ENCODE measurements around the gene B3GALT6.

Gene B3GALT6

GRCh38 chr1:1217621-1218523 lies 14.2 kb upstream of the B3GALT6 start (continued):
- TF ChIP-seq, protein P1, sequence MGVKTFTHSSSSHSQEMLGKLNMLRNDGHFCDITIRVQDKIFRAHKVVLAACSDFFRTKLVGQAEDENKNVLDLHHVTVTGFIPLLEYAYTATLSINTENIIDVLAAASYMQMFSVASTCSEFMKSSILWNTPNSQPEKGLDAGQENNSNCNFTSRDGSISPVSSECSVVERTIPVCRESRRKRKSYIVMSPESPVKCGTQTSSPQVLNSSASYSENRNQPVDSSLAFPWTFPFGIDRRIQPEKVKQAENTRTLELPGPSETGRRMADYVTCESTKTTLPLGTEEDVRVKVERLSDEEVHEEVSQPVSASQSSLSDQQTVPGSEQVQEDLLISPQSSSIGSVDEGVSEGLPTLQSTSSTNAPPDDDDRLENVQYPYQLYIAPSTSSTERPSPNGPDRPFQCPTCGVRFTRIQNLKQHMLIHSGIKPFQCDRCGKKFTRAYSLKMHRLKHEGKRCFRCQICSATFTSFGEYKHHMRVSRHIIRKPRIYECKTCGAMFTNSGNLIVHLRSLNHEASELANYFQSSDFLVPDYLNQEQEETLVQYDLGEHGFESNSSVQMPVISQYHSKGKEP (tag by site-specific recombination; IDR thresholded peaks at IDR 0.05) = no peak
- TF ChIP-seq SP7 (tag by site-specific recombination; IDR thresholded peaks at IDR 0.05) = peak; percentile 81
- TF ChIP-seq ZNF664 (tag by site-specific recombination; IDR thresholded peaks at IDR 0.05) = no peak
- TF ChIP-seq ZNF335 (tag by site-specific recombination; conservative IDR thresholded peaks at IDR 0.05) = no peak
- TF ChIP-seq, protein P2, sequence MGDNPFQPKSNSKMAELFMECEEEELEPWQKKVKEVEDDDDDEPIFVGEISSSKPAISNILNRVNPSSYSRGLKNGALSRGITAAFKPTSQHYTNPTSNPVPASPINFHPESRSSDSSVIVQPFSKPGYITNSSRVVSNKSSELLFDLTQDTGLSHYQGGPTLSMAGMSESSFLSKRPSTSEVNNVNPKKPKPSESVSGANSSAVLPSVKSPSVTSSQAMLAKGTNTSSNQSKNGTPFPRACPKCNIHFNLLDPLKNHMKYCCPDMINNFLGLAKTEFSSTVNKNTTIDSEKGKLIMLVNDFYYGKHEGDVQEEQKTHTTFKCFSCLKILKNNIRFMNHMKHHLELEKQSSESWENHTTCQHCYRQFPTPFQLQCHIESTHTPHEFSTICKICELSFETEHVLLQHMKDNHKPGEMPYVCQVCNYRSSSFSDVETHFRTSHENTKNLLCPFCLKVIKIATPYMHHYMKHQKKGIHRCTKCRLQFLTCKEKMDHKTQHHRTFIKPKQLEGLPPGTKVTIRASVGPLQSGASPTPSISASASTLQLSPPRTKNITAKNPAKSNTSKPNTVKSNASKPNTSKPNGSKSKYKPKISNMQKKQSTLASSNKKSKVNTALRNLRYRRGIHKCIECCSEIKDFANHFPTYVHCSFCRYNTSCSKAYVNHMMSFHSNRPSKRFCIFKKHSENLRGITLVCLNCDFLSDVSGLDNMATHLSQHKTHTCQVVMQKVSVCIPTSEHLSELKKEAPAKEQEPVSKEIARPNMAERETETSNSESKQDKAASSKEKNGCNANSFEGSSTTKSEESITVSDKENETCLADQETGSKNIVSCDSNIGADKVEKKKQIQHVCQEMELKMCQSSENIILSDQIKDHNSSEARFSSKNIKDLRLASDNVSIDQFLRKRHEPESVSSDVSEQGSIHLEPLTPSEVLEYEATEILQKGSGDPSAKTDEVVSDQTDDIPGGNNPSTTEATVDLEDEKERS (tag by site-specific recombination; IDR thresholded peaks at IDR 0.05) = no peak
- no peak for TF ChIP-seq ZNF791 (tag by site-specific recombination; IDR thresholded peaks at IDR 0.05)
- TF ChIP-seq ZNF660 (tag by site-specific recombination; IDR thresholded peaks at IDR 0.05) = peak; percentile 67; the same call in 1 of the 2 replicates
- TF ChIP-seq, protein P3, sequence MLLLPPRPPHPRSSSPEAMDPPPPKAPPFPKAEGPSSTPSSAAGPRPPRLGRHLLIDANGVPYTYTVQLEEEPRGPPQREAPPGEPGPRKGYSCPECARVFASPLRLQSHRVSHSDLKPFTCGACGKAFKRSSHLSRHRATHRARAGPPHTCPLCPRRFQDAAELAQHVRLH (tag by site-specific recombination; IDR thresholded peaks at IDR 0.05) = no peak
- TF ChIP-seq ZNF837 (tag by site-specific recombination; IDR thresholded peaks at IDR 0.05) = no peak
- peak; percentile 17; the same call in 1 of the 2 replicates for TF ChIP-seq GLIS1 (tag by site-specific recombination; IDR thresholded peaks at IDR 0.05)
- no peak for TF ChIP-seq ZNF426 (tag by site-specific recombination; IDR thresholded peaks at IDR 0.05)
- no peak for TF ChIP-seq ZNF211 (tag by site-specific recombination; IDR thresholded peaks at IDR 0.05; ENCODE audit: low read depth)
- no peak for TF ChIP-seq ZNF777 (tag by site-specific recombination; IDR thresholded peaks at IDR 0.05; ENCODE audit: borderline replicate concordance)
- TF ChIP-seq PRDM4 (tag by site-specific recombination; IDR thresholded peaks at IDR 0.05) = no peak
- TF ChIP-seq ZBTB7A (tag by site-specific recombination; IDR thresholded peaks at IDR 0.05; ENCODE audit: low read depth) = no peak

- ChIA-PET POLR2A (no interaction called here), CTCF (interaction anchor here (1.2 kb wide), 1 partner anchor 12 kb away, joined by 3 read pairs; no protein-coding TSS in a partner anchor)
- H3K36me3 ChIP-seq (ENCODE audit: control insufficient read depth in 2 of 2, insufficient read depth in 1 of 2, low read length in 2 of 2) = peaks cover 4 to 83% of the 10 kb centered on the region in 2 experiments; a peak in 2 of 3 replicates
- 0 out of 2 replicates have a peak, but pooled peaks have one; percentile 6 for TF ChIP-seq ZNF600 (tag by site-specific recombination; IDR thresholded peaks at IDR 0.05)
- no peak for TF ChIP-seq ZNF473 (tag by site-specific recombination; IDR thresholded peaks at IDR 0.05)
- TF ChIP-seq, protein P4, sequence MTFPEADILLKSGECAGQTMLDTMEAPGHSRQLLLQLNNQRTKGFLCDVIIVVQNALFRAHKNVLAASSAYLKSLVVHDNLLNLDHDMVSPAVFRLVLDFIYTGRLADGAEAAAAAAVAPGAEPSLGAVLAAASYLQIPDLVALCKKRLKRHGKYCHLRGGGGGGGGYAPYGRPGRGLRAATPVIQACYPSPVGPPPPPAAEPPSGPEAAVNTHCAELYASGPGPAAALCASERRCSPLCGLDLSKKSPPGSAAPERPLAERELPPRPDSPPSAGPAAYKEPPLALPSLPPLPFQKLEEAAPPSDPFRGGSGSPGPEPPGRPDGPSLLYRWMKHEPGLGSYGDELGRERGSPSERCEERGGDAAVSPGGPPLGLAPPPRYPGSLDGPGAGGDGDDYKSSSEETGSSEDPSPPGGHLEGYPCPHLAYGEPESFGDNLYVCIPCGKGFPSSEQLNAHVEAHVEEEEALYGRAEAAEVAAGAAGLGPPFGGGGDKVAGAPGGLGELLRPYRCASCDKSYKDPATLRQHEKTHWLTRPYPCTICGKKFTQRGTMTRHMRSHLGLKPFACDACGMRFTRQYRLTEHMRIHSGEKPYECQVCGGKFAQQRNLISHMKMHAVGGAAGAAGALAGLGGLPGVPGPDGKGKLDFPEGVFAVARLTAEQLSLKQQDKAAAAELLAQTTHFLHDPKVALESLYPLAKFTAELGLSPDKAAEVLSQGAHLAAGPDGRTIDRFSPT (tag by site-specific recombination; IDR thresholded peaks at IDR 0.05) = peak; percentile 22; the same call in 1 of the 2 replicates
- no peaks in the 10 kb centered on the region for H3K4me1 ChIP-seq (ENCODE audit: control insufficient read depth, insufficient read depth, low read length)
- no peak overlapping the region for H3K4me3 ChIP-seq (ENCODE audit: low read depth, low read length)
- H3K9me3 ChIP-seq (ENCODE audit: control insufficient read depth, insufficient read depth, low read depth, low read length) = no peaks in the 10 kb centered on the region
- no peak overlapping the region for H3K27ac ChIP-seq (ENCODE audit: extremely low read depth, low read depth, low read length)
Observed at GRCh38 chr1:1218524-1219200, 13.4 kb upstream of the B3GALT6 start.
